CD8-positive, alpha-beta memory T cell (primary cell): ENCODE measurements around the gene CLEC17A. TPM values are rescaled to one million over a fixed set of nuclear protein-coding genes. Genes with fewer than 3 reads are reported as not detected.
"Not testable (repeated sequence)": the region's sequence is repeated elsewhere in the genome, so short reads cannot be mapped to it uniquely, and the experiment has no call there.

ENCODE experiments used
- CTCF ChIA-PET: fragments of 350-600 bp; sonication (Branson Sonifier 250); formaldehyde crosslinking; loops from one replicate; lab custom pipeline; 2021; ENCODE audit warnings: antibody characterized with exemption; lab: Charles Lee
- POLR2A ChIA-PET: fragments of 350-600 bp; sonication (Branson Sonifier 250); formaldehyde crosslinking; loops from one replicate; lab custom pipeline; 2021; ENCODE audit warnings: antibody characterized with exemption; lab: Charles Lee
- DNase-seq, 5 donors: peaks; one replicate each; pipeline versions ENCODE4 v3.0.0 to v3.0.0-alpha.2; 2020 to 2022; ENCODE audit warnings: mixed read lengths in 1 of 5
- H3K27ac ChIP-seq: one replicate; pipeline ENCODE4 v1.7.0; 2013; ENCODE audit warnings: low read depth, mild to moderate bottlenecking, low read length, moderate library complexity
- H3K27me3 ChIP-seq: 2 replicates; pipeline ENCODE4 v1.7.0; 2013; ENCODE audit warnings: low read length, mild to moderate bottlenecking; ENCODE audit not compliant: insufficient read depth, poor library complexity, severe bottlenecking
- H3K36me3 ChIP-seq: 2 replicates; pipeline ENCODE4 v1.7.0; 2013; ENCODE audit warnings: mild to moderate bottlenecking, low read length, moderate library complexity; ENCODE audit not compliant: insufficient read depth
- H3K4me1 ChIP-seq: 2 replicates; pipeline ENCODE4 v1.7.0; 2013; ENCODE audit warnings: mild to moderate bottlenecking, low read length, moderate library complexity; ENCODE audit not compliant: insufficient read depth
- H3K4me3 ChIP-seq: 2 replicates; pipeline ENCODE4 v1.7.0; 2013; ENCODE audit warnings: mild to moderate bottlenecking, low read length
- H3K9me3 ChIP-seq: 2 replicates; pipeline ENCODE4 v1.7.0; 2013; ENCODE audit warnings: mild to moderate bottlenecking, low read length
- H3K27ac Mint-ChIP-seq, 8 donors: one replicate each; pipeline ENCODE4 v1.8.0; 2020 to 2021; ENCODE audit warnings: mixed read lengths in 8 of 8, mild to moderate bottlenecking in 6 of 8, inconsistent platforms in 3 of 8, moderate library complexity in 3 of 8
- H3K27me3 Mint-ChIP-seq, 2 donors: one replicate each; pipeline ENCODE4 v1.8.0; 2020 to 2021; ENCODE audit warnings: mixed read lengths in 2 of 2, mild to moderate bottlenecking in 1 of 2, moderate library complexity in 1 of 2
- H3K36me3 Mint-ChIP-seq, 3 donors: one replicate each; pipeline ENCODE4 v1.8.0; 2020 to 2021; ENCODE audit warnings: mixed read lengths in 3 of 3, inconsistent platforms in 1 of 3, mild to moderate bottlenecking in 1 of 3
- H3K4me1 Mint-ChIP-seq, 3 donors: one replicate each; pipeline ENCODE4 v1.8.0; 2020 to 2021; ENCODE audit warnings: mixed read lengths in 3 of 3, inconsistent platforms in 1 of 3, mild to moderate bottlenecking in 1 of 3
- H3K4me3 Mint-ChIP-seq, 7 donors: one replicate each; pipeline ENCODE4 v1.8.0; 2020 to 2021; ENCODE audit warnings: mixed read lengths in 7 of 7, mild to moderate bottlenecking in 6 of 7, moderate library complexity in 4 of 7, inconsistent platforms in 2 of 7
- H3K9me3 Mint-ChIP-seq, 5 donors: one replicate each; pipeline ENCODE4 v1.8.0; 2020 to 2022; ENCODE audit warnings: mixed read lengths in 5 of 5, mild to moderate bottlenecking in 3 of 5, moderate library complexity in 2 of 5, inconsistent platforms in 1 of 5
- polyA plus RNA-seq: library from polyadenylated mRNA; unstranded; fragments of 300-500 nt; fragmentation: Illumina TruSeq; gene quantifications from one replicate; pipeline ENCODE4 v1.2.3, GENCODE V29; 2021
- total RNA-seq, 2 experiments: library from RNA; stranded (reverse); gene quantifications; one replicate each; pipeline ENCODE4 v1.2.3, GENCODE V29; 2021

Gene CLEC17A, protein sequence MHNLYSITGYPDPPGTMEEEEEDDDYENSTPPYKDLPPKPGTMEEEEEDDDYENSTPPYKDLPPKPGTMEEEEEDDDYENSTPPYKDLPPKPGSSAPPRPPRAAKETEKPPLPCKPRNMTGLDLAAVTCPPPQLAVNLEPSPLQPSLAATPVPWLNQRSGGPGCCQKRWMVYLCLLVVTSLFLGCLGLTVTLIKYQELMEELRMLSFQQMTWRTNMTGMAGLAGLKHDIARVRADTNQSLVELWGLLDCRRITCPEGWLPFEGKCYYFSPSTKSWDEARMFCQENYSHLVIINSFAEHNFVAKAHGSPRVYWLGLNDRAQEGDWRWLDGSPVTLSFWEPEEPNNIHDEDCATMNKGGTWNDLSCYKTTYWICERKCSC
- 1 to 10 TPM in 1 of 2 experiments, under 1 TPM in 1; 0.72 to 1.5 TPM for total RNA-seq
- polyA plus RNA-seq = not detected

DNA sequence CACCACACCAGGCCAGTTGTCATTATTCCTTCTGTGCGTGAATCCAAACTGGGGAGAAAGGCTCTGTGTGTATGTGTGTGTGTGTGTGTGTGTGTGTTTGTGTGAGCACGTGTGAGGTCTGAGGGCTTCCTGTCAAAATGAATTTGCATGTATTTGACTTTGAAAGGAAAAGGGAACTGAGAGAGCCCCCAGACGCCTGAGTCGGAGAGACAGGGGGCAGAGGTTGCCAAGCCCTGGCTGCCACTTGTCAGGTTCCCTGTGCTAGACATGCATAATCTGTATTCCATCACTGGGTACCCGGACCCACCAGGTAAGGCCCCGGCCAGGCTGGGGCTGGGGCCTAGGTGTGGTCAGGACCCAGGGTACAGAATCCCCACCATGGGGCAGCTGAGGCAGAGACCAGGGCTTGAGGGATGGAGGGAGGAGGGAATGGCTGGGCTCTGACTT, at the start of gene CLEC17A:
Gene CLEC17A, plus strand, starts transcription at position 191 of the 447 bp plus-strand sequence. Its CDS starts 77 bp downstream, at position 268.
- Histone ChIP-seq H3K36me3 (no peaks in the 10 kb centered on the region), H3K27ac (no peak within 1 kb of the TSS), H3K4me3 (no peak within 1 kb of the TSS), H3K4me1 (no peaks in the 10 kb centered on the region), H3K27me3 (no peaks in the 10 kb centered on the region), H3K9me3 (no peaks in the 10 kb centered on the region)
- no peak within 1 kb of the TSS for H3K4me3 Mint-ChIP-seq
- H3K27me3 Mint-ChIP-seq = peaks cover 0 to 3% of the 10 kb centered on the region in 2 donors
- peaks cover 0 to 1% (median 0%) of the 10 kb centered on the region in 3 donors for H3K36me3 Mint-ChIP-seq
- ChIA-PET CTCF (no interaction called here), POLR2A (no interaction called here)
- H3K27ac Mint-ChIP-seq = peak within 1 kb of the TSS in 4 of 8 donors; percentile 10 to 74 (median 38)
- no peak for DNase-seq
- H3K4me1 Mint-ChIP-seq = no peaks in the 10 kb centered on the region
- no peaks in the 10 kb centered on the region for H3K9me3 Mint-ChIP-seq

DNA sequence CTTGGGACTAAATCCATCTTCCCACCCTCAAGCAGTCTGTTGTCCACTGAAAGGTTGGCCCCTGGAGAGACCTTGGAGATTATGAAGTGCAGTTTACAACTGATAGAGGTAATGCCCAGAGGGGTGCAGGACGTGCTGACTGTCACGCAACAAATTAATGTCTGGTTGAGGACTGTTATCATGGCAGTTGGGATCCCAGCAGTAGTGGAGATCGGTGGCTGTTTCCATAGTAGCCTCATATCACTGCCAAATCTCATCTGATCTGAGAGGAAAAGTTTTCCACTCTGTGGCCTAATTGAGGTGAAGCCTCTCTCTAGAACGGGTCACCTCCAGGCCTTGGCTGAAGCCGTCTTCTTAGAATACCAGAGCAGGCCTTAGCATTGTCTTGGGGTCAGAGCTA, 49.4 kb upstream of the CLEC17A start:
- Mint-ChIP-seq H3K36me3 (peaks cover 0 to 26% (median 6%) of the 10 kb centered on the region in 3 donors), H3K4me1 (peaks cover 36 to 77% (median 43%) of the 10 kb centered on the region in 3 donors), H3K27ac (peak overlapping the region in 6 of 8 donors; percentile 35 to 59 (median 40)), H3K4me3 (peak overlapping the region in 1 of 7 donors; percentile 12), H3K27me3 (no peaks in the 10 kb centered on the region), H3K9me3 (no peaks in the 10 kb centered on the region)
- no peak overlapping the region for H3K4me3 ChIP-seq
- H3K9me3 ChIP-seq = no peaks in the 10 kb centered on the region
- POLR2A ChIA-PET = interaction anchor here (1.3 kb wide), 1 partner anchor 12 kb away, joined by 6 read pairs; no protein-coding TSS in a partner anchor
- H3K4me1 ChIP-seq = peaks cover 57% of the 10 kb centered on the region
- H3K27ac ChIP-seq = no peak overlapping the region
- H3K27me3 ChIP-seq = no peaks in the 10 kb centered on the region
- DNase-seq = no peak
- H3K36me3 ChIP-seq = no peaks in the 10 kb centered on the region
- CTCF ChIA-PET = interaction anchor here (1.1 to 3.3 kb wide), 5 partner anchors 16 to 53 kb away, joined by 3 to 14 read pairs (median 5); no protein-coding TSS in a partner anchor

DNA sequence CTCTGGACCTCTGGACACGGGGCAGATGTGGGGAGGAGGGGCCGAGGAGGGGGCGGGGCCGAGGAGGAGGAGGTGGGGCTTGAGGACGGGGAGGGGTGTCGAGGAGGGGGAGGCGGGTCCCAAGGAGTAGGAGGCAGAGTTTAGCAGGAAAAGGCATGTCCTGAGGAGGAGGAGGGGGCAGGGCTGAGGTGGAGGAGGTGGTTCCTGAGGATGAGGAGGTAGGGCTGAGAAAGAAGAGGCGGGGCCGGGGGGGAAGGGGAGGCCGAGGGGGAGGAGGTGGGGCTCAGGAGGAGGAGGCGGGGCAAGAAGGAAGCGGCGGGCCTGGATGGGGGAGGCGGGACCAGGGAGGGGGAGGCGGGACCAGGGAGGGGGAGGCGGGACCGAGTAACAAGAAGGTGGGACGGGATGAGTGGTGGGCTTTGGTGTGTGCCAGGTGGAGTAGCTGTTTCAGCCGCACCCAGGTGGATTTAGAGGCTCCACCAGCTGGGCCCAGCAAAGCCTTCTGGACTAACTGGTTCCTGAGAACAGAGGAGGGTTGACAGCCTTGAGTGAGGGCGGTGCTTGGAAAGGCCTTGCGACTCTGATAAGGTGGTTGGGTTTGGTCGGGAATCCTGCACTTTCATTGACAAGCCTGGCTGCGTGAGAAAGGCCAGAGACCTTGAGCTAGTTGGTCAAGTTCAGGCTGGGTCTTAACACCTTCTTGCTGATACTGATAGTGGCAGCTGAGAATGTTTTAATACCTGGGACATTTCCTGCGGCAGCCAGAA, 45.8 kb upstream of the CLEC17A start:
- peak in 2 of 5 donors; percentile 13 to 35 for DNase-seq
- no peaks in the 10 kb centered on the region for H3K27me3 ChIP-seq
- peaks cover 32% of the 10 kb centered on the region for H3K4me1 ChIP-seq
- POLR2A ChIA-PET = interaction anchor here (0.7 kb wide), 1 partner anchor 362 kb away, joined by 5 read pairs; no protein-coding TSS in a partner anchor
- Mint-ChIP-seq H3K9me3 (no peaks in the 10 kb centered on the region), H3K36me3 (peaks cover 0 to 24% (median 6%) of the 10 kb centered on the region in 3 donors), H3K27ac (peak overlapping the region in 2 of 8 donors; percentile 12 to 61), H3K4me1 (peaks cover 28 to 65% (median 28%) of the 10 kb centered on the region in 3 donors), H3K27me3 (no peaks in the 10 kb centered on the region), H3K4me3 (peak overlapping the region in 2 of 7 donors; percentile 28 to 61)
- H3K36me3 ChIP-seq = no peaks in the 10 kb centered on the region
- CTCF ChIA-PET = interaction anchor here (0.8 to 1.8 kb wide), 6 partner anchors 12 to 32 kb away, joined by 3 to 7 read pairs (median 4); no protein-coding TSS in a partner anchor
- H3K9me3 ChIP-seq = no peaks in the 10 kb centered on the region
- H3K4me3 ChIP-seq = no peak overlapping the region
- H3K27ac ChIP-seq = no peak overlapping the region

DNA sequence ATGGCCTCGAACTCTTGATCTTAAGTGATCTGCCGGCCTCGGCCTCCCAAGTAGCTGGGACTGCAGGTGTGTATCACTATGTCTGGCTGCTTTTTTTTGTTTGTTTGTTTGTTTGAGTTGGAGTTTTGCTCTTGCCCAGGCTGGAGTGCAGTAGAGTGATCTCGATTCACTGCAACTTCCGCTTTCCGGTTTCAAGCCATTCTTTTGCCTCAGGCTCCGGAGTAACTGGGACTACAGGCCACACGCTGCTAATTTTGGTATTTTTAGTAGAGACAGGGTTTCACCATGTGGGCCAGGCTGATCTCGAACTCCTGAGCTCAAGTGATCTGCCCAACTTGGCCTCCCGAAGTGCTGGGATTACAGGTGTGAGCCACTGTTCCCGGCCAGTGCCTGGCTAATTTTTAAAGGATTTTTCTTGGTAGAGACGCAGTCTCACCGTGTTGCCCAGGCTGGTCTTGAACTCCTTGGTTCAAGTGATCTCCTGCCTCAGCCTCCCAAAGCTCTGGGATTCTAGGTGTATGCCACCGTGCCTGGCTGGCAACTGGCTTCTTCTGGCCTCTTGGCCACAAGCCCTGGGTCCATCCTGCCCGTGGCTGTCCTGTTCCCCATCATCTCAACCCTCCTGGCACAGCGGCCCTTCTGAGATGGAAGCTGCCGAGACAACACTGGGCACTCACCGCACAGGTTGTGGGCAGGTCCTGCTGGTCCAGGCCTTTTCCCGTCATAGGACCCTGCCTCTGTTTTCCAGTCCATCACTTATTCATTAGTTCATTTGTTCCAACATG, 42.0 kb upstream of the CLEC17A start:
- peak overlapping the region in 1 of 8 donors; percentile 33 for H3K27ac Mint-ChIP-seq
- H3K4me3 Mint-ChIP-seq = no peak overlapping the region
- no peaks in the 10 kb centered on the region for H3K9me3 ChIP-seq
- peaks cover 0 to 33% (median 0%) of the 10 kb centered on the region in 3 donors for H3K36me3 Mint-ChIP-seq
- no peaks in the 10 kb centered on the region for H3K36me3 ChIP-seq
- H3K4me1 Mint-ChIP-seq = peaks cover 29 to 71% (median 29%) of the 10 kb centered on the region in 3 donors
- no peaks in the 10 kb centered on the region for H3K9me3 Mint-ChIP-seq
- CTCF ChIA-PET = no interaction called here
- POLR2A ChIA-PET = no interaction called here
- no peak for DNase-seq
- H3K27me3 ChIP-seq = no peaks in the 10 kb centered on the region
- no peak overlapping the region for H3K27ac ChIP-seq
- H3K4me1 ChIP-seq = peaks cover 9% of the 10 kb centered on the region
- H3K27me3 Mint-ChIP-seq = no peaks in the 10 kb centered on the region
- no peak overlapping the region for H3K4me3 ChIP-seq

DNA sequence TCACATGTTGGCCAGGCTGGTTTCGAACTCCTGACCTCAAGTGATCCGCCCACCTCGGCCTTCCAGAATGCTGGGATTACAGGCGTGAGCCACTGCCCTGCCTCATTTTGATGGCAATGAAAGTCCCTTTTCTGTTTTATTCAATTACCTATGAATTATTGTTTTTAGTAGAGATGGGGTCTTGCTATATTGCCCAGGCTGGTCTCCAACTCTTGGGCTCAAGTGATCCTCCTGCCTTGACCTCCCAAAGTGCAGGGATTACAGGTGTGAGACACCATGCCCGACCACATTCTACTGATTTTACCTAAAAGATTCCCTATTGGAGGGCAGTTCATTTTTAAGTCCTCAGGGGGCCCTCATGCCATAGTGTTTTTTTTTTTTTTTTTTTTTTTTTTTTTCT, 40.9 kb upstream of the CLEC17A start:
- H3K4me1 ChIP-seq, H3K27me3 ChIP-seq, H3K4me3 Mint-ChIP-seq, CTCF ChIA-PET, DNase-seq, H3K27ac ChIP-seq, H3K4me3 ChIP-seq, H3K27me3 Mint-ChIP-seq, H3K9me3 Mint-ChIP-seq, H3K36me3 ChIP-seq, H3K9me3 ChIP-seq, POLR2A ChIA-PET: not testable (repeated sequence)
- peaks cover 0 to 39% (median 0%) of the 10 kb centered on the region in 3 donors for H3K36me3 Mint-ChIP-seq
- peak overlapping the region in 1 of 8 donors; percentile 43 for H3K27ac Mint-ChIP-seq
- H3K4me1 Mint-ChIP-seq = peaks cover 28 to 66% (median 29%) of the 10 kb centered on the region in 3 donors

DNA sequence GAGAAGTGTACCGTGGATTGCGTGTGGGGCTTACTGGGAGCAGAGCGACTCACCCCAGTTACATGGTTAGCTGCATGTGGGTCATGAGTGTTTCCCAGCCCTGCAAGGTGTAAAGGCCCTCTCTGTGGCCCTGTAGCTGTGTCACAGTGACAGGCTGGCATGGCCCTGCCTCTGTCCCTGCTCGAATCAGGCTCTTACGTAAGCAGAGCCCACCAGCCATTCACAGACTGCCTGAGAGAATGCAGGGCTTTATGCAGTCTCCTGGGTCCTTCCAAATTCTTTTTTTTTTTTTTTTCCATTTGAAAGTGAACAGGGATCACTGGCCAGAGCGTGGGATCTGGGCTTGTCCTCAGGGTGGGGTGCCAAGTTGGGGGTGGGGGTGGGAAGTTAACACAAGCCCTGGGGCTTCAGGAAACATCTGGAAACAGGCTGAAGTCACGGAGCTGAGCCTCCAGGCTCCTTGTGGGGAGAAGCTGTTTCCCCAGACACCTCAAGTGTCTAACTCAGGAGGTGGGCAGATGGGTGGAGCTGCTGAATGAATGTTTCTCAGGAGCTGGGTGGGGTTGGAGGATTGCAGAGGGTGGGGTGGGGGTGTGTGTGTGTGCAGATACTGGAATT, 40.1 kb upstream of the CLEC17A start:
- Mint-ChIP-seq H3K9me3 (no peaks in the 10 kb centered on the region), H3K27ac (no peak overlapping the region), H3K27me3 (no peaks in the 10 kb centered on the region), H3K4me3 (no peak overlapping the region), H3K36me3 (peaks cover 0 to 40% (median 0%) of the 10 kb centered on the region in 3 donors), H3K4me1 (peaks cover 25 to 61% (median 25%) of the 10 kb centered on the region in 3 donors)
- no peak for DNase-seq
- ChIA-PET CTCF (no interaction called here), POLR2A (no interaction called here)
- Histone ChIP-seq H3K27me3 (no peaks in the 10 kb centered on the region), H3K27ac (peak overlapping the region; percentile 9), H3K36me3 (no peaks in the 10 kb centered on the region), H3K4me3 (no peak overlapping the region), H3K9me3 (no peaks in the 10 kb centered on the region), H3K4me1 (no peaks in the 10 kb centered on the region)

DNA sequence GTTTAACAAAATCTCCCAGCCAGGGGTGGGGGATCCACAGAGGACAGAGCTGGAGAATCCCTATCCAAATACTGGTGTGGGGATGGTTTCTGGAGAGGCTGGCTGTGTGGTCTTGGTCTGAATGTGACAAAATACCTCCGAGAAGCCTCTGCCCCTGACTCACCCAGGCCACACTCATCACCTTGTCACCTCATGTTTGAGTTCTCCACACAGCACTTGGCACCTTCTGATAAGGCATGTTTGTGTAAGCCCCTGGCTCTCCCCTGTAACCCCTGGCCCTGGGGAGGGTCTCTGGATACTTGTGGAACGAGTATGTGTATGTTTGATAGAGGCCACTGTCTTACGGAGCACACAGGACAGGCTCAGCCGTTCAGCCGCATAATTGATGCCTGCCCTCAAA, 38.8 kb upstream of the CLEC17A start:
- Mint-ChIP-seq H3K27ac (peak overlapping the region in 2 of 8 donors; percentile 22 to 74), H3K9me3 (no peaks in the 10 kb centered on the region), H3K36me3 (peaks cover 0 to 47% (median 0%) of the 10 kb centered on the region in 3 donors), H3K4me1 (peaks cover 21 to 56% (median 25%) of the 10 kb centered on the region in 3 donors), H3K27me3 (no peaks in the 10 kb centered on the region), H3K4me3 (no peak overlapping the region)
- no peaks in the 10 kb centered on the region for H3K36me3 ChIP-seq
- H3K27ac ChIP-seq = no peak overlapping the region
- DNase-seq = no peak
- no peak overlapping the region for H3K4me3 ChIP-seq
- no peaks in the 10 kb centered on the region for H3K27me3 ChIP-seq
- H3K4me1 ChIP-seq = no peaks in the 10 kb centered on the region
- CTCF ChIA-PET = interaction anchor here (0.8 to 1.7 kb wide), 3 partner anchors 8 to 29 kb away, joined by 3 to 4 read pairs (median 3); no protein-coding TSS in a partner anchor
- POLR2A ChIA-PET = no interaction called here
- no peaks in the 10 kb centered on the region for H3K9me3 ChIP-seq
